HEK293 (cell line): Measurements from ENCODE around the gene LPIN1.

Experiments
- CTCF ChIA-PET: fragments of 350-600 bp; formaldehyde crosslinking; extraction: SDS; loops from one replicate; lab custom pipeline; 2021; ENCODE audit warnings: antibody characterized with exemption; lab: Yijun Ruan, JAX
- POLR2A ChIA-PET: fragments of 300-600 bp; formaldehyde crosslinking; extraction: SDS; loops from one replicate; lab custom pipeline; 2020; ENCODE audit warnings: antibody characterized with exemption, inconsistent platforms; lab: Yijun Ruan, JAX
- H3K27ac ChIP-seq: fragments of 200-500 bp; sonication (Bioruptor generic); 2 replicates; pipeline ENCODE4 v1.5.1; 2014; ENCODE audit warnings: low read depth, low read length, control low read depth, inconsistent platforms; ENCODE audit errors: extremely low read depth
- H3K36me3 ChIP-seq, 2 experiments: fragments of 200-500 bp in 1 of 2; sonication (Bioruptor generic) in 1 of 2; 1 replicate in 1 of 2; 2 replicates in 1 of 2; pipeline ENCODE4 v1.5.1; 2014 to 2017; ENCODE audit warnings: inconsistent platforms in 2 of 2, low read length in 2 of 2; ENCODE audit not compliant: control insufficient read depth in 2 of 2, insufficient read depth in 1 of 2
- H3K4me1 ChIP-seq: fragments of 200-500 bp; sonication (Bioruptor generic); 2 replicates; pipeline ENCODE4 v1.5.1; 2014; ENCODE audit warnings: mild to moderate bottlenecking, low read length, inconsistent platforms; ENCODE audit not compliant: control insufficient read depth, insufficient read depth
- H3K4me3 ChIP-seq: 2 replicates; pipeline ENCODE4 v1.5.1; 2011; ENCODE audit warnings: low read depth, mild to moderate bottlenecking, control low read depth, low read length, moderate library complexity
- H3K9me3 ChIP-seq: fragments of 200-500 bp; sonication (Bioruptor generic); 2 replicates; pipeline ENCODE4 v1.5.1; 2014; ENCODE audit warnings: low read depth, low read length, inconsistent platforms; ENCODE audit not compliant: control insufficient read depth, insufficient read depth
- ELK4 ChIP-seq: IDR thresholded peaks from 2 replicates; pipeline ENCODE4 v1.6.1; 2011; ENCODE audit warnings: mild to moderate bottlenecking, low read depth, low read length, borderline replicate concordance
- HOXD13 ChIP-seq: sonication (generic); formaldehyde crosslinking; IDR thresholded peaks from 2 replicates; pipeline ENCODE4 v1.8.0; 2022; ENCODE audit warnings: missing genetic modification reagents, borderline replicate concordance
- KLF1 ChIP-seq: fragments of 450-650 bp; formaldehyde crosslinking; IDR thresholded peaks from 2 replicates; pipeline ENCODE4 v1.5.1; 2016; ENCODE audit warnings: missing biosample characterization, missing genetic modification characterization
- PRDM10 ChIP-seq: fragments of 450-650 bp; formaldehyde crosslinking; IDR thresholded peaks from 2 replicates; pipeline ENCODE4 v1.5.1; 2016; ENCODE audit warnings: missing biosample characterization, missing genetic modification characterization
- SALL2 ChIP-seq: fragments of 450-650 bp; formaldehyde crosslinking; IDR thresholded peaks from 2 replicates; pipeline ENCODE4 v1.5.0; 2017; ENCODE audit warnings: missing biosample characterization, mild to moderate bottlenecking, missing genetic modification characterization, borderline replicate concordance
- ZBTB49 ChIP-seq: fragments of 450-650 bp; formaldehyde crosslinking; IDR thresholded peaks from 2 replicates; pipeline ENCODE4 v1.5.1; 2016; ENCODE audit warnings: missing biosample characterization, missing genetic modification characterization, low read depth
- ZIC2 ChIP-seq: fragments of 450-650 bp; formaldehyde crosslinking; IDR thresholded peaks from 2 replicates; pipeline ENCODE4 v1.5.1; 2016; ENCODE audit warnings: missing biosample characterization, missing genetic modification characterization
- ZNF138 ChIP-seq: fragments of 450-650 bp; formaldehyde crosslinking; IDR thresholded peaks from 2 replicates; pipeline ENCODE4 v1.5.1; 2016; ENCODE audit warnings: missing biosample characterization, missing genetic modification characterization, borderline replicate concordance
- ZNF157 ChIP-seq: fragments of 450-650 bp; formaldehyde crosslinking; IDR thresholded peaks from 2 replicates; pipeline ENCODE4 v1.5.1; 2016; ENCODE audit warnings: missing biosample characterization, missing genetic modification characterization
- ZNF239 ChIP-seq: fragments of 450-650 bp; formaldehyde crosslinking; IDR thresholded peaks from 2 replicates; pipeline ENCODE4 v1.5.1; 2016; ENCODE audit warnings: missing biosample characterization, missing genetic modification characterization
- ZNF354C ChIP-seq: fragments of 450-650 bp; formaldehyde crosslinking; IDR thresholded peaks from 2 replicates; pipeline ENCODE4 v1.5.1; 2016; ENCODE audit warnings: missing biosample characterization, missing genetic modification characterization, low read depth, borderline replicate concordance
- ZNF510 ChIP-seq: fragments of 450-650 bp; formaldehyde crosslinking; IDR thresholded peaks from 2 replicates; pipeline ENCODE4 v1.5.1; 2018; ENCODE audit warnings: mild to moderate bottlenecking, missing genetic modification characterization, missing biosample characterization; ENCODE audit not compliant: insufficient replicate concordance
- ZNF621 ChIP-seq: fragments of 450-650 bp; formaldehyde crosslinking; IDR thresholded peaks from 2 replicates; pipeline ENCODE4 v1.5.1; 2017; ENCODE audit warnings: missing biosample characterization, missing genetic modification characterization
- ZNF645 ChIP-seq: fragments of 450-650 bp; formaldehyde crosslinking; IDR thresholded peaks from 2 replicates; pipeline ENCODE4; 2016; ENCODE audit warnings: missing biosample characterization, missing genetic modification characterization
- ZNF654 ChIP-seq: fragments of 450-650 bp; formaldehyde crosslinking; IDR thresholded peaks from 2 replicates; pipeline ENCODE4 v1.5.1; 2016; ENCODE audit warnings: low read depth, missing biosample characterization, missing genetic modification characterization
- ZNF670 ChIP-seq: fragments of 450-650 bp; formaldehyde crosslinking; IDR thresholded peaks from 2 replicates; pipeline ENCODE4 v1.5.1; 2016; ENCODE audit warnings: missing biosample characterization, missing genetic modification characterization, low read depth
- TF ChIP-seq, protein P1 (sequence below): fragments of 450-650 bp; formaldehyde crosslinking; IDR thresholded peaks from 2 replicates; pipeline ENCODE4 v1.5.1; 2016; ENCODE audit warnings: missing biosample characterization, missing genetic modification characterization

LPIN1 gene

GRCh38 chr2:11711354-11711716 lies 35.1 kb upstream of the LPIN1 start:
- TF ChIP-seq ZBTB49 (tag by site-specific recombination) (no peak), ZNF239 (tag by site-specific recombination) (no peak)
- TF ChIP-seq, all 188 proteins: peak for 0
- POLR2A ChIA-PET = no interaction called here

GRCh38 chr2:11711751-11712150 lies 34.7 kb upstream of the LPIN1 start:
- no peak overlapping the region for H3K27ac ChIP-seq
- H3K9me3 ChIP-seq = no peaks in the 10 kb centered on the region
- no peaks in the 10 kb centered on the region for H3K4me1 ChIP-seq
- POLR2A ChIA-PET = no interaction called here
- H3K4me3 ChIP-seq = no peak overlapping the region
- no peaks in the 10 kb centered on the region for H3K36me3 ChIP-seq
- no peak for TF ChIP-seq ZNF138 (tag by site-specific recombination)
- no peak for TF ChIP-seq HOXD13 (CRISPR knock-in tag)
- TF ChIP-seq ZNF645 = no peak
- no peak for TF ChIP-seq ZIC2
- TF ChIP-seq, protein P1, sequence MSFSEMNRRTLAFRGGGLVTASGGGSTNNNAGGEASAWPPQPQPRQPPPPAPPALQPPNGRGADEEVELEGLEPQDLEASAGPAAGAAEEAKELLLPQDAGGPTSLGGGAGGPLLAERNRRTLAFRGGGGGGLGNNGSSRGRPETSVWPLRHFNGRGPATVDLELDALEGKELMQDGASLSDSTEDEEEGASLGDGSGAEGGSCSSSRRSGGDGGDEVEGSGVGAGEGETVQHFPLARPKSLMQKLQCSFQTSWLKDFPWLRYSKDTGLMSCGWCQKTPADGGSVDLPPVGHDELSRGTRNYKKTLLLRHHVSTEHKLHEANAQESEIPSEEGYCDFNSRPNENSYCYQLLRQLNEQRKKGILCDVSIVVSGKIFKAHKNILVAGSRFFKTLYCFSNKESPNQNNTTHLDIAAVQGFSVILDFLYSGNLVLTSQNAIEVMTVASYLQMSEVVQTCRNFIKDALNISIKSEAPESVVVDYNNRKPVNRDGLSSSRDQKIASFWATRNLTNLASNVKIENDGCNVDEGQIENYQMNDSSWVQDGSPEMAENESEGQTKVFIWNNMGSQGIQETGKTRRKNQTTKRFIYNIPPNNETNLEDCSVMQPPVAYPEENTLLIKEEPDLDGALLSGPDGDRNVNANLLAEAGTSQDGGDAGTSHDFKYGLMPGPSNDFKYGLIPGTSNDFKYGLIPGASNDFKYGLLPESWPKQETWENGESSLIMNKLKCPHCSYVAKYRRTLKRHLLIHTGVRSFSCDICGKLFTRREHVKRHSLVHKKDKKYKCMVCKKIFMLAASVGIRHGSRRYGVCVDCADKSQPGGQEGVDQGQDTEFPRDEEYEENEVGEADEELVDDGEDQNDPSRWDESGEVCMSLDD (tag by site-specific recombination) = no peak
- TF ChIP-seq ZNF670 (tag by site-specific recombination) = no peak
- no peak for TF ChIP-seq ELK4
- TF ChIP-seq ZNF510 (tag by site-specific recombination) = no peak
- no peak for TF ChIP-seq ZNF157 (tag by site-specific recombination)
- CTCF ChIA-PET = interaction anchor here (1.4 to 1.9 kb wide), 3 partner anchors 13 to 19 kb away, joined by 6 to 7 read pairs (median 6); no protein-coding TSS in a partner anchor

More at GRCh38 chr2:11711354-11711716, 35.1 kb upstream of the LPIN1 start:
- Histone ChIP-seq H3K36me3 (no peaks in the 10 kb centered on the region), H3K4me3 (no peak overlapping the region), H3K4me1 (no peaks in the 10 kb centered on the region), H3K9me3 (no peaks in the 10 kb centered on the region), H3K27ac (no peak overlapping the region)
- CTCF ChIA-PET = interaction anchor here (0.7 to 1.9 kb wide), 3 partner anchors 12 to 33 kb away, joined by 3 to 7 read pairs (median 6); no protein-coding TSS in a partner anchor

- no peak overlapping the region for H3K4me3 ChIP-seq
- H3K27ac ChIP-seq = no peak overlapping the region
- TF ChIP-seq ELK4 (no peak), ZNF621 (tag by site-specific recombination) (no peak), ZNF654 (no peak), KLF1 (tag by site-specific recombination) (no peak), PRDM10 (tag by site-specific recombination) (no peak), ZNF354C (tag by site-specific recombination) (no peak), SALL2 (tag by site-specific recombination) (no peak)
- no peaks in the 10 kb centered on the region for H3K4me1 ChIP-seq
- no peaks in the 10 kb centered on the region for H3K36me3 ChIP-seq
- CTCF ChIA-PET = interaction anchor here (1.4 kb wide), 1 partner anchor 20 kb away, joined by 6 read pairs; no protein-coding TSS in a partner anchor
- H3K9me3 ChIP-seq = no peaks in the 10 kb centered on the region
- POLR2A ChIA-PET = no interaction called here
These were observed 33.6 kb upstream of the LPIN1 start for GRCh38 chr2:11712866-11713265.
